ENCODE data around the gene BRD3OS. TPM values are rescaled to one million over a fixed set of nuclear protein-coding genes. Genes with fewer than 3 reads are reported as not detected.

Gene BRD3OS
- total and polyA plus RNA-seq, 2 donors (not counting 1 experiment from before 2014, with no cell fraction given), result 12.4 to 19.4 TPM

GRCh38 chr9:133976887-133977286 lies 48.4 kb upstream of the BRD3OS start:
- no peak for DNase-seq (ENCODE audit: low read depth in 2 of 2)
- peaks cover 90% of the 10 kb centered on the region for H3K79me2 ChIP-seq (ENCODE audit: control insufficient read depth, insufficient read depth, low read length)
- no peak overlapping the region for H2AFZ ChIP-seq (ENCODE audit: low read length)
- H4K20me1 ChIP-seq (ENCODE audit: control insufficient read depth, extremely low read depth, insufficient read depth, low read length), result no peaks in the 10 kb centered on the region
- no peak overlapping the region for H3K9ac ChIP-seq (ENCODE audit: insufficient read depth, low read length)
- no peak overlapping the region for H3K27ac ChIP-seq (ENCODE audit: insufficient read depth, low read length)
- H3K9me3 ChIP-seq (ENCODE audit: control insufficient read depth, insufficient read depth, low read depth, low read length), result no peaks in the 10 kb centered on the region
- H3K4me1 ChIP-seq (ENCODE audit: control insufficient read depth, extremely low read depth, insufficient read depth, low read length), result peaks cover 7% of the 10 kb centered on the region
- no peak overlapping the region for H3K4me3 ChIP-seq (replicated peaks in 1 of 4; ENCODE audit: control extremely low read depth in 1 of 4, insufficient read depth in 1 of 4, low read depth in 3 of 4, low read length in 4 of 4)
- peaks cover 3% of the 10 kb centered on the region for H3K36me3 ChIP-seq (ENCODE audit: control insufficient read depth, insufficient read depth, low read length)
- no peak for TF ChIP-seq CTCF (conservative IDR thresholded peaks at IDR 0.05 in 1 of 2, IDR thresholded peaks at IDR 0.05 in 1 of 2; ENCODE audit: low read depth in 1 of 2, low read length in 2 of 2)
- TF ChIP-seq EZH2 (IDR thresholded peaks at IDR 0.05; ENCODE audit: low read length, missing control alignments), result no peak
- no peak overlapping the region for H3K4me2 ChIP-seq (ENCODE audit: extremely low read depth, insufficient read depth, low read length)
- H3K27me3 ChIP-seq (ENCODE audit: control insufficient read depth, insufficient read depth, low read length), result no peaks in the 10 kb centered on the region

- no peak overlapping the region for H3K4me3 ChIP-seq (replicated peaks in 1 of 4; ENCODE audit: control extremely low read depth in 1 of 4, insufficient read depth in 1 of 4, low read depth in 3 of 4, low read length in 4 of 4)
- peaks cover 3% of the 10 kb centered on the region for H3K36me3 ChIP-seq (ENCODE audit: control insufficient read depth, insufficient read depth, low read length)
- no peaks in the 10 kb centered on the region for H3K9me3 ChIP-seq (ENCODE audit: control insufficient read depth, insufficient read depth, low read depth, low read length)
- no peak for TF ChIP-seq EZH2 (IDR thresholded peaks at IDR 0.05; ENCODE audit: low read length, missing control alignments)
- TF ChIP-seq CTCF (conservative IDR thresholded peaks at IDR 0.05 in 1 of 2, IDR thresholded peaks at IDR 0.05 in 1 of 2; ENCODE audit: low read depth in 1 of 2, low read length in 2 of 2), result no peak
- H3K4me1 ChIP-seq (ENCODE audit: control insufficient read depth, extremely low read depth, insufficient read depth, low read length), result peaks cover 7% of the 10 kb centered on the region
- H3K27me3 ChIP-seq (ENCODE audit: control insufficient read depth, insufficient read depth, low read length), result no peaks in the 10 kb centered on the region
- H3K4me2 ChIP-seq (ENCODE audit: extremely low read depth, insufficient read depth, low read length), result no peak overlapping the region
- H3K79me2 ChIP-seq (ENCODE audit: control insufficient read depth, insufficient read depth, low read length), result peaks cover 92% of the 10 kb centered on the region
- no peak overlapping the region for H3K27ac ChIP-seq (ENCODE audit: insufficient read depth, low read length)
- H4K20me1 ChIP-seq (ENCODE audit: control insufficient read depth, extremely low read depth, insufficient read depth, low read length), result no peaks in the 10 kb centered on the region
- H3K9ac ChIP-seq (ENCODE audit: insufficient read depth, low read length), result no peak overlapping the region
- H2AFZ ChIP-seq (ENCODE audit: low read length), result no peak overlapping the region
- no peak for DNase-seq (ENCODE audit: low read depth in 2 of 2)
Measured at GRCh38 chr9:133977421-133978201, 47.7 kb upstream of the BRD3OS start.

- H3K27me3 ChIP-seq (ENCODE audit: control insufficient read depth, insufficient read depth, low read length), result no peaks in the 10 kb centered on the region
- DNase-seq (ENCODE audit: low read depth in 2 of 2), result no peak
- no peak overlapping the region for H3K4me3 ChIP-seq (replicated peaks in 1 of 4; ENCODE audit: control extremely low read depth in 1 of 4, insufficient read depth in 1 of 4, low read depth in 3 of 4, low read length in 4 of 4)
- H3K27ac ChIP-seq (ENCODE audit: insufficient read depth, low read length), result no peak overlapping the region
- peaks cover 92% of the 10 kb centered on the region for H3K79me2 ChIP-seq (ENCODE audit: control insufficient read depth, insufficient read depth, low read length)
- no peak overlapping the region for H3K4me2 ChIP-seq (ENCODE audit: extremely low read depth, insufficient read depth, low read length)
- no peak overlapping the region for H2AFZ ChIP-seq (ENCODE audit: low read length)
- peaks cover 5% of the 10 kb centered on the region for H3K36me3 ChIP-seq (ENCODE audit: control insufficient read depth, insufficient read depth, low read length)
- H3K9ac ChIP-seq (ENCODE audit: insufficient read depth, low read length), result peak overlapping the region; percentile 38
- peaks cover 7% of the 10 kb centered on the region for H3K4me1 ChIP-seq (ENCODE audit: control insufficient read depth, extremely low read depth, insufficient read depth, low read length)
- no peaks in the 10 kb centered on the region for H3K9me3 ChIP-seq (ENCODE audit: control insufficient read depth, insufficient read depth, low read depth, low read length)
- TF ChIP-seq CTCF (conservative IDR thresholded peaks at IDR 0.05 in 1 of 2, IDR thresholded peaks at IDR 0.05 in 1 of 2; ENCODE audit: low read depth in 1 of 2, low read length in 2 of 2) (no peak), EZH2 (IDR thresholded peaks at IDR 0.05; ENCODE audit: low read length, missing control alignments) (no peak)
- no peaks in the 10 kb centered on the region for H4K20me1 ChIP-seq (ENCODE audit: control insufficient read depth, extremely low read depth, insufficient read depth, low read length)
Measured at GRCh38 chr9:133978226-133978898, 46.9 kb upstream of the BRD3OS start.
